Hepatocyte (in vitro differentiated cells): ENCODE measurements around the gene PXMP4.

Experiments
- EZH2 ChIP-seq: fragments of 200-600 bp; sonication (generic); IDR thresholded peaks from 2 replicates; pipeline ENCODE4 v1.6.1; 2016; ENCODE audit warnings: antibody characterized with exemption, mild to moderate bottlenecking, borderline replicate concordance
- EZH2phosphoT487 ChIP-seq: fragments of 200-600 bp; sonication (generic); IDR thresholded peaks from one replicate; pipeline ENCODE4 v1.6.1; 2018; ENCODE audit warnings: antibody characterized with exemption, mild to moderate bottlenecking, low read depth, moderate library complexity; ENCODE audit not compliant: unreplicated experiment, severe bottlenecking
- TF ChIP-seq, protein P1 (sequence below): fragments of 200-600 bp; sonication (generic); IDR thresholded peaks from 2 replicates; pipeline ENCODE4 v1.5.1; 2016; ENCODE audit warnings: antibody characterized with exemption, mild to moderate bottlenecking; ENCODE audit not compliant: poor library complexity

DNA sequence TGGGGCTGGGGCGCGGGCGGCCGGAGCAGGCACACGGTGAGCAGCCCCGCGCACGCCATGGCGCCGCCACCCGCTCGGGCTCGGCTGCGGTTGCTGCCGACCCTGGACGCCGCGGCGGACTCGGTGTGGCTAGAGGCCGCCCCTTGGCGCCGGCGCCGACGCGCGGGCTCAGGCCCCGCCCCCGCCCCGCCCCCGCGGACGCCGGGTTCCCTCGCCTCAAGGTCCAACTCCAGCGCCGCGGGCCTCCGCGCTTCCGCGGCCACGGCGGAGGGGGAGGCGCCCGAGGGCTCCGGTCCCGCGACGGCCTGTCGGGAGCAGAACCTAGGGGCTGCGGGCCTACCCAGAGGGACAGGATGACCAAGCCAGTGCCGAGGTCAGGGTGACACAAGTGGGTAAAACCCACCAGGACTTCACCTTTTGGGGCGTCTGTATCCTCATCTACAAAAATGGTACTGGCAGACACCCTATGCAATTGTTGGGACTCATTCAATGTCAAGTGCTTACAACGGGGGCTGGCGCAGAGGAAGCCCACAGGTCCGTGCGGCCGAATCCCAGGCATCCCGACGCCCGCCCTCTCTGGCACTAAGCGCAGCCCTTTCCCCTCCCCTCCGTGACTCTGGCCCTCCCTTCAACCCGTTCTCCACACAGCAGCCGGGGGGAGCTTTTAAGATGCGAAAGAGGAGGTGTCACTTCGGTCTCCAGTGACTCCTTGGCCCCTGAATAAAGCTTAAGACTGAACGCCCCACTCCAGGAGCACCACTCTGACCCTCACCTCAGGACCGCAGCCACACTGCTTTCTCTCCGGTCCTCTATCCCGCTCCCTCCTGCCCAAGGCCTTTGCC is 45.6 kb downstream of the PXMP4 start, which contains the start of gene NECAB3:
- TF ChIP-seq, protein P1, sequence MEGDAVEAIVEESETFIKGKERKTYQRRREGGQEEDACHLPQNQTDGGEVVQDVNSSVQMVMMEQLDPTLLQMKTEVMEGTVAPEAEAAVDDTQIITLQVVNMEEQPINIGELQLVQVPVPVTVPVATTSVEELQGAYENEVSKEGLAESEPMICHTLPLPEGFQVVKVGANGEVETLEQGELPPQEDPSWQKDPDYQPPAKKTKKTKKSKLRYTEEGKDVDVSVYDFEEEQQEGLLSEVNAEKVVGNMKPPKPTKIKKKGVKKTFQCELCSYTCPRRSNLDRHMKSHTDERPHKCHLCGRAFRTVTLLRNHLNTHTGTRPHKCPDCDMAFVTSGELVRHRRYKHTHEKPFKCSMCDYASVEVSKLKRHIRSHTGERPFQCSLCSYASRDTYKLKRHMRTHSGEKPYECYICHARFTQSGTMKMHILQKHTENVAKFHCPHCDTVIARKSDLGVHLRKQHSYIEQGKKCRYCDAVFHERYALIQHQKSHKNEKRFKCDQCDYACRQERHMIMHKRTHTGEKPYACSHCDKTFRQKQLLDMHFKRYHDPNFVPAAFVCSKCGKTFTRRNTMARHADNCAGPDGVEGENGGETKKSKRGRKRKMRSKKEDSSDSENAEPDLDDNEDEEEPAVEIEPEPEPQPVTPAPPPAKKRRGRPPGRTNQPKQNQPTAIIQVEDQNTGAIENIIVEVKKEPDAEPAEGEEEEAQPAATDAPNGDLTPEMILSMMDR, result no peak
- TF ChIP-seq EZH2 (no peak), EZH2phosphoT487 (no peak)
